Measurements from ENCODE around the gene SLAMF7.

The SLAMF7 gene

GRCh38 chr1:160746836-160747500 lies 7.9 kb downstream of the SLAMF7 start:
- no peak for DNase-seq

DNA sequence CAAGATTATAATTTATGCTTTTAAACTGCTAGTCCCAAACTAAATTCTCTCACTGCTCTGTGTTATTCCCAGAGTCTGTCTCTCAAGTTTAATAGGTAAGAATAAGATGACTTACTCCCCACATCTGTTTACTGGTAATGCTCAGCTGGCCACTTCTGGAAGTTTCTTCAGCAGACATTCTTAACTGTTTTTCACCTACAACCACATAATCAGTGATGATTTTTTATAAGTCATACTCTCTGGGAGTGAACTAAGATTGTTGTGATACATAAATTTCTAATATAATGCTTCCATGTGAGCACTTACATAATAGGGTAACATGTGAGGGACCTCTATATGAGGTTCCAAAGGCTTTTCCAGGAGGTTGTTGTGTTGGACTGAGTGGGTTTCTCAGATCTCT lies 8.7 kb downstream of the SLAMF7 start:
- no peak for DNase-seq

- DNase-seq: no peak
Measured at GRCh38 chr1:160748181-160748877, 9.3 kb downstream of the SLAMF7 start.

DNA sequence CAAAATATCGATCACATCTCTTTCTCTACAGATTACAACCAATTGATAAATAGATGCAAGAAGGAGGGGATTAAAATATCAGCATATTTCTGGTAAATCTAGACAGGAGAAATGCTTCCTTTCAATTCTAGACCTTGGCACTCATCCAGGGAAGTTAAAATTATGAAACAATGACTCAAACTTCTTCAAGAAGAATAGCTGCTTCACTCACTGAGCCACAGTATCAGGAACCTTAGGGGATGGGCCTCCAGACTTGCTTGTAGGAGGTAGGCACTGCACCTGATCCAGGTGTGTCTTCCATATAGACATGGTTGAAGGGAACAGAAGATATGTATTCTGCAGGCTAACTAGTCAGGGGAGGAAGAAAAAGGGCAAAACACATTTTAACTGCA lies 9.8 kb downstream of the SLAMF7 start:
- DNase-seq: no peak

- no peak for DNase-seq
Measured at GRCh38 chr1:160750608-160751007, 11.6 kb downstream of the SLAMF7 start.

GRCh38 chr1:160752406-160752805 lies 13.4 kb downstream of the SLAMF7 start:
- DNase-seq: no peak

DNA sequence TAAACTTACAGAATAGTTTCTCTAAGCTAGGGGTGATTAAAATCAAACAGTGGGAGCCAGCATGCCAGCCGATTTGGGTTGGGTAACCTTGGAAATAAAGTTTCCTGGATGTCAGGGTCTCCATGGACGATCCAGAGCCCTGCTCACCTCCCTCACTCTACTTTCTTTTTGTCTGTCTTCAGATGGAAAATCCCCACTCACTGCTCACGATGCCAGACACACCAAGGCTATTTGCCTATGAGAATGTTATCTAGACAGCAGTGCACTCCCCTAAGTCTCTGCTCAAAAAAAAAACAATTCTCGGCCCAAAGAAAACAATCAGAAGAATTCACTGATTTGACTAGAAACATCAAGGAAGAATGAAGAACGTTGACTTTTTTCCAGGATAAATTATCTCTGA lies 13.9 kb downstream of the SLAMF7 start:
- DNase-seq: no peak

DNA sequence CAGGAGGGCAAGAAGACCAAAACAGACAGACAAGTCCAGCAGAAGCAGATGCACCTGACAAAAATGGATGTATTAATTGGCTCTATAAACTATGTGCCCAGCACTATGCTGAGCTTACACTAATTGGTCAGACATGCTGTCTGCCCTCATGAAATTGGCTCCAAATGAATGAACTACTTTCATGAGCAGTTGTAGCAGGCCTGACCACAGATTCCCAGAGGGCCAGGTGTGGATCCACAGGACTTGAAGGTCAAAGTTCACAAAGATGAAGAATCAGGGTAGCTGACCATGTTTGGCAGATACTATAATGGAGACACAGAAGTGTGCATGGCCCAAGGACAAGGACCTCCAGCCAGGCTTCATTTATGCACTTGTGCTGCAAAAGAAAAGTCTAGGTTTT lies 14.5 kb downstream of the SLAMF7 start:
- DNase-seq: no peak

DNA sequence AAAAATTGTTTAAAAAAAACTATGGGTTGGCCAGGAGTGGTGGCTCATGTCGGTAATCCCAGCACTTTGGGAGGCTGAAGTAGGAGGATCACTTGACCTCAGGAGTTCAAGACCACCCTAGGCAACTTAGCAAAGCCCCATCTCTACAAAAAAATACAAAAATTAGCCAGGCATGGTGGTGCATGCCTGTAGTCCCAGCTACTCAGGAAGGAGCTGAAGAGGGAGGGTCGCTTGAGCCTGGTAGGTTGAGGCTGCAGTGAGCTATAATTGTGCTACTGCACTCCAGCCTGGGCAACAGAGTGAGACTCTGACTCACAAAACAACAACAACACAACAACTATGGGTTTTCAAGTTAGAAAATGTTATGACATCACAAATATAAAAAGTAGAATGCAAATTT lies 16.4 kb downstream of the SLAMF7 start:
- no peak for DNase-seq

DNA sequence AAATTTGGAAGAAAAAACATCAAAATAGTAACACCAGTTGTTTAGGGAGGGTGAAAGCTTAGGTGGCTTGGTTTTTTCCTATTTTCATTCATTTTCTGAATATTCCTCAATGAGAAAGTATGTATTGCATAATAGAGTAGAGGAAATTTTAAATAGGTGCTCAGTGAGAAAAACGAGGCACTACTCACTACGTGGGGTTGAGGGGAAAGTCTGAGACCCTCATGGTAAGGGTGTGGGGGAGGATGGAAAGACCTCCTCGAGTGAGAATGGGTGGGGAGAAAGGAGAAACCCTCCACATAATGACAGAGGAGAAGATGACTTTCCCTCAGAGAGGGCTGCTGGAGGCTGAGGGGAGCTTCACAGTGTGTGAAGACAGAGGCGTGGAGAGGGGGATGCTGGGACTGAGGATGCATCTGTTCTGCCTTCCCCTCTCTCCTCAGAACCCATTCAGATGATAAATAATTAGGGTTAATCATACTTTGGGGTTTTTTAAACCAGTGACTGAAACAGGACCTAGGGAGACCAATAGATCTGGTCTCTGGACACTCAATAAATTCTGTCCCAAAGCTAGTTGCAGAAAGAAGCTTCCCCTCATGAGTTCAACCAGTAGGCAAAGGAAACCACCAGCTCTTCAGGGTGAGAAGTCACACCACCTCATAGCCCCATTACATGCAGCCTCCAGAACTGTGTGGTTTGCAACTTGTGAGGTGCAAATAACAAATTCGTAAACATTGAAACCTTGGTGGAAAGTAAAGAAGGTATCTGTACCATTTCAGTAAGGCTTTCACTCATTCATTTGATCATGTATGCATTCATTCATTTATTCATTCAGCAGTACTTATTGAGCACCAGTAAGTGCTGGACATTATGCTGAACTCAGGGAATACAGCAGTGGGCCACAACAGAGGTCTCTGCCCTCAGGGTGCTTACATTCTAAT lies 17.1 kb downstream of the SLAMF7 start:
- DNase-seq: no peak

- DNase-seq: no peak
Measured at GRCh38 chr1:160756849-160757201, 17.8 kb downstream of the SLAMF7 start.

DNA sequence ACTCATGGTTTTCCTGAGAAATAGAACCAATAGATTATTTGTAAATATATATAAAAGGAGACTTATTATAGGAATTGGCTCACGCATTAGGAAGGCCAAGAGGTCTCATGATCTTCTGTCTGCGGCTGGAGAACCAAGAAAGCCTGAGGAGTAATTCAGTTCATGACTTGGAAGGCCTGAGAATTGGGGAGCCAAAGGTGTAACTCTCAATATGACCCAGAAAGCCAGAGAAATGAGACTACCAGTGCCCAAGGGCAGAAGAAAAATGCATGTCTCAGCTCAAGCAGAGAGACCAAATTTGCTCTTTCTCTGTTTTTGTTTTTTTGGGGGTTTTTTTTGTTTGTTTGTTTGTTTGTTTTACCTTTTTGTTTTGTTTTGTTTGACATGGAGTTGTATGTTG lies 19.5 kb downstream of the SLAMF7 start:
- no peak for DNase-seq

DNA sequence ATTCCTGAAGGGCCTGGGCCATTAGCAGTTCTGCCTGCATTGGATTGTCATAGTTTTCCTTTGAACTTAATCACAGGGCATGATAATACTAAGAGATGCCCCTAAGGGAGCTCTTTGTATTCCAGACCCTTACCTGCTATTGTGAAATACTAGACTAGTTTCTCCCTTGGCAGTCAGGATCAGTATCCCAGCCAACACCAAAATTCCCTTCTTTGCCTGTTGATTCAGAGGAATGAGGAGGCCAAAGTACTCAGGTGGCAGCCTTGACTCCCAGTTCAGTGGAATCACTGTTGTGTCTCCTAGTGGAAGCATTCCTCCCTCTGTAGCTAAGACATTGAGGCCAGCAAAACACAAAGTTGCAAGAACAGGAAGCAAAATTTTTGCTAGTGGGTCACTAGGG lies 20.7 kb downstream of the SLAMF7 start:
- no peak for DNase-seq

- DNase-seq: no peak
Measured at GRCh38 chr1:160761046-160761445, 22.0 kb downstream of the SLAMF7 start.

- no peak for DNase-seq
Measured at GRCh38 chr1:160761886-160762285, 22.8 kb downstream of the SLAMF7 start.

GRCh38 chr1:160763993-160764392 lies 24.9 kb downstream of the SLAMF7 start:
- DNase-seq: no peak

- DNase-seq: peak in 2 of 6 experiments; percentile 9 to 30
Measured at GRCh38 chr1:160767395-160768294, 28.6 kb downstream of the SLAMF7 start.

DNA sequence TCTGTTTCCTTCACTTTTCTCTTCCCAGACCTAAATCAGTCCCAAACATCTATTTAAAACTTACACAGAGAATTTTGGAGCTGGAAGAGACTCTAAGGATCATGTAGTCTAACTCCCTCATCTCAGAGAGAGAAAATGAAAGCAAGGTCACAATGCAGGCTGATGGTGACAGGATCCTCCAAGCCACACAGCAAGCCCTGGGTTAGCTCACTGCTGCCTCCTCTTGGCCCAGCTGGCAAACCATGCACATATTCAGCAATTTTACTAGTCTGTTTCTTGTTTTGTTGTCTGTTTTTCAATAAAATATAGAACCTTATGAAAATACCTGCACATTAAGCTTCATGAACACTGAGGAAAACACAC lies 29.2 kb downstream of the SLAMF7 start:
- DNase-seq: peak; percentile 64 to 86 (median 76)

- DNase-seq: no peak
Measured at GRCh38 chr1:160772331-160772730, 33.3 kb downstream of the SLAMF7 start.

DNA sequence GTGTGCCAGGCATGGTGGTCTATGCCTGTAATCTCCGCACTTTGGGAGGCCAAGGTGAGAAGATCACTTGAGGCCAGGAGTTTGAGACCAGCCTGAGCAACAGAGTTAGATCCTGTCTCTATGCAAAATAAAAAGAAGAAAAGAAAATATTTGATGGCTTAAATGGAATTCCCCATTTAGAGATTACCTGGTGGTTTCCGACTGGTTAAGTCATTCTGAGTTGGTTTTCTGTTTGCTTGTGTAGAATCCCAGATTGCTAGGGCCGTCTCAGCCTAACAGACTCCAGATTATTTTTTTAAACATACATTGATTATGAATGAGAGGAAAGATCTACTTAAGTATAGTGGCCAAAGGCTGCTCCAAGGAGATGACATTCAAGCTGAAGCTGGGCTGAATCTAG lies 34.0 kb downstream of the SLAMF7 start:
- no peak for DNase-seq

DNA sequence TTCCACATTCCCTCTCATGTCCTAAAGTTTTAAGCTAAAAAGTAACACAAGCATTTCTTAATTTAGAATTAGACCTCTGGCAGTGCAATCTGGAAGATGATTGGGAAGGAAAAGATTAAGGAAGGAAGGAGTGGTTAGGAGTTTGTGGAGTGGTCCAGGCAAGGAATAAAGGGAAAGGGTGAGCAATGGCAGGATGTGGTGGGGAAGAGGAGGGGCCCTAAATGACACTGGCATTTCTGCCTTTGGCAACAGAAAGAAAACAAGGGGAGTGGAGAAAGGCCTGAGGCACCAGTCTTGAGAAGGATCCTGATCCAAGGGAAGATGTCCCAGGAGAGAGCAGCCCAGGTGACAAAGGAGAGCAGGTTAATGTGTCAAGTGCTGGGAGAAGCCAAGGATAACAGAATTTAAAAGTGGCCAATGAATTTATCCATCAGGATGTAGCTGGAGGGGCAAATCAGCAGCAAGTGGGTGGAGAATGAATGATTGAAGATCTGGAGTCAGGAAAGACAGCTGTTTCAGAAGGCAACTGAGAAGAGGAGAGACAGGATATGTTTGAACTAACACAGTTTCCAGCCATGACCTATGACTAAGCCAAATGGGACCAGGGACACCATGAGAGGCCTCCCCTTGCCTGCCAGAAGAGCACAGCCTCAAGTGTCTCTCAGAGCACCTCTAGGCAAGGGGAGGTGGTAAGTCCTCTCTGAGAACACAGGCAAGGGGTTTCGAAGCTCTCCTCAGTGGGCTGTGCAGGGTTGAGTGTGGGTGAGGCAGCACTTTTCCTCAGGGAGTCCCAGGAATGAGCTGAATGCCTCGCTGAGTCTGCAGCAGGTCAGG lies 36.1 kb downstream of the SLAMF7 start:
- no peak for DNase-seq

- no peak for DNase-seq
Measured at GRCh38 chr1:160776178-160776577, 37.1 kb downstream of the SLAMF7 start.
